ENCODE measurements around the gene PDLIM1. TPM values are rescaled to one million over a fixed set of nuclear protein-coding genes. Genes with fewer than 3 reads are reported as not detected.
A peak's percentile ranks its signal among the peaks of the same experiment; 100 is the strongest.

PDLIM1 gene
- total and polyA plus RNA-seq, 9 of the 15 experiments (the other 6 are each of a cell fraction or from before 2014, with no cell fraction given), result 19.8 to 164 (median 39.1) TPM

DNA sequence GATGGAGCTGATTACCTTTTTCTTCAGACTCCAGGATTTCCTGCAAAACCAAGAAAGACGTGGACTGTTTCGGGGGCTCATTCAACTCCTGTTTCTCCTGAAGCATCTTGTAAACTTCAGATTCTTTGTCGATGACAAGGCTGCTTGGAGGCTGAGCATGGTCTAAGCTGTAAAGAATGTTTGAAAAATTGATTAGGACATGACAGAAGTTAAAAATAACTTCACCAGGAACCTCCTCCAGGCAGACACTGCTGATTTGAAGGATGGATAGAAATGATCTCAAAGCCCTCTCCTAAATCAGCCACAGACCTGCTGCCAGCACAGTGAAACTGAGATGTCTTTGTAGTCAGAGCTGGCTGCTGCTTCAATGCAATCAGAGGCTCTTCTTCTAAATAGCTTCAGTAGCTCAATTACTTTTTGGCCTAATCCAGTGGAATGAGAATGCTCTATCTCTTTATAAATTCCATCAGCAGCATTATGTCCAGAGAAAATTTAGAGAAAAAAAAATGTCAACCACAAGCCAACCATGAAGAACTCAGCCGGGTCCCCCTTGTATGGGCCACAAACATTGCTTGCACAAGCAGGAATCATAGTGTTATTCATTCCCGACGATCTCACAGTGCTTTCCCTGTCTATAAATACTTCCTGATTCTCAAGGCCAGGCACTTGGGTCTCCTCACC lies 43.5 kb downstream of the PDLIM1 start:
- POLR2A ChIA-PET, result interaction anchor here (0.6 to 1.7 kb wide), 4 partner anchors 31 to 447 kb away, joined by 4 read pairs; no protein-coding TSS in a partner anchor
- BruUV-seq (replicated peaks), result no TSS peak
- FAIRE-seq, result peak; percentile 52

More for the DNA sequence above, 43.5 kb downstream of the PDLIM1 start:
- no peaks in the 10 kb centered on the region for H3K9me3 ChIP-seq (replicated peaks; ENCODE audit: control insufficient read depth, insufficient read depth, low read depth, low read length)
- 79% methylated on average over 6 of the region's 6 CpGs for WGBS (ENCODE audit: insufficient coverage, low coverage, missing lambda C conversion rate)
- H3K27ac ChIP-seq (ENCODE audit: extremely low read depth, low read depth, low read length), result no peak overlapping the region
- TF ChIP-seq ZNF707 (CRISPR knock-in tag; conservative IDR thresholded peaks at IDR 0.05), result no peak
- TF ChIP-seq KDM5B (IDR thresholded peaks at IDR 0.05; ENCODE audit: insufficient replicate concordance, low read depth, low read length), result no peak
- no peak for TF ChIP-seq TBP (optimal IDR thresholded peaks at IDR 0.05; ENCODE audit: low read depth, low read length)
- no peak for TF ChIP-seq ZNF217 (CRISPR knock-in tag; IDR thresholded peaks at IDR 0.05)
- TF ChIP-seq, protein P1, sequence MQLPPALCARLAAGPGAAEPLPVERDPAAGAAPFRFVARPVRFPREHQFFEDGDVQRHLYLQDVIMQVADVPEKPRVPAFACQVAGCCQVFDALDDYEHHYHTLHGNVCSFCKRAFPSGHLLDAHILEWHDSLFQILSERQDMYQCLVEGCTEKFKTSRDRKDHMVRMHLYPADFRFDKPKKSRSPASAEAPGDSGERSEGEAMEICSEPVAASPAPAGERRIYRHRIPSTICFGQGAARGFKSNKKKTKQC (CRISPR knock-in tag; IDR thresholded peaks at IDR 0.05), result no peak
- no peak for TF ChIP-seq IRF2 (CRISPR knock-in tag; IDR thresholded peaks at IDR 0.05)
- H3K9me1 ChIP-seq (ENCODE audit: control insufficient read depth, insufficient read depth, low read length), result peaks cover 3% of the 10 kb centered on the region
- H3K79me2 ChIP-seq (ENCODE audit: control insufficient read depth, insufficient read depth, low read length), result peaks cover 6% of the 10 kb centered on the region; the same call in 2 of the 3 replicates
- DNase-seq (ENCODE audit: extremely low read depth in 1 of 4, low spot score in 3 of 4) (no peak), ATAC-seq (no peak)
- H3K27me3 ChIP-seq (ENCODE audit: control insufficient read depth in 2 of 2, insufficient read depth in 2 of 2, low read length in 2 of 2), result no peaks in the 10 kb centered on the region
- H3K9ac ChIP-seq (ENCODE audit: insufficient read depth in 1 of 2, low read depth in 2 of 2, low read length in 2 of 2), result peak overlapping the region in 1 of 2 experiments; percentile 31; a peak in 1 of 4 replicates
- H4K20me1 ChIP-seq (replicated peaks; ENCODE audit: control insufficient read depth, insufficient read depth, low read length), result no peaks in the 10 kb centered on the region; the same call in 1 of the 2 replicates
- CTCF ChIA-PET (ENCODE audit: low intra/inter-chr PET ratio), result interaction anchor here (0.6 to 4.6 kb wide), 4 partner anchors 46 to 138 kb away, joined by 3 to 56 read pairs (median 3); no protein-coding TSS in a partner anchor
- no peak overlapping the region for H3K4me2 ChIP-seq (ENCODE audit: insufficient read depth, low read length)
- H2AFZ ChIP-seq (ENCODE audit: low read depth, low read length), result no peak overlapping the region
- no peak overlapping the region for H3K4me3 ChIP-seq
- H3K36me3 ChIP-seq (ENCODE audit: control insufficient read depth, insufficient read depth, low read length), result peaks cover 65% of the 10 kb centered on the region
- H3K4me1 ChIP-seq (replicated peaks in 1 of 2; ENCODE audit: control insufficient read depth in 2 of 2, insufficient read depth in 2 of 2, low read length in 2 of 2), result 0 out of 5 replicates have a peak, but pooled peaks cover 0 to 3% of the 10 kb centered on the region in 2 experiments
- in situ Hi-C loops (cut with MboI) (loop anchor here (10.0 kb wide), 1 partner anchor 367 kb away; no protein-coding TSS in a partner anchor), intact Hi-C loops (cut with micrococcal nuclease) (loop anchor here (5.0 kb wide), 1 partner anchor 40 kb away; no protein-coding TSS in a partner anchor)

Measured in K562 (cell line).